HS-27A (cell line): ENCODE data around the gene ATP1B3.
"Not testable (repeated sequence)": the region's sequence is repeated elsewhere in the genome, so short reads cannot be mapped to it uniquely, and the experiment has no call there.

Experiments
- DNase-seq: peaks from one replicate; pipeline ENCODE4 v3.0.0-alpha.2; 2012; ENCODE audit warnings: low read depth, missing footprints

The ATP1B3 gene

GRCh38 chr3:141860766-141861513 lies 15.5 kb upstream of the ATP1B3 start:
- no peak for DNase-seq

GRCh38 chr3:141862279-141862816 lies 14.1 kb upstream of the ATP1B3 start:
- no peak for DNase-seq

- DNase-seq = no peak
Measured at GRCh38 chr3:141863491-141863890, 13.0 kb upstream of the ATP1B3 start.

- DNase-seq = no peak
Measured at GRCh38 chr3:141864281-141864970, 12.0 kb upstream of the ATP1B3 start.

- no peak for DNase-seq
Measured at GRCh38 chr3:141865101-141865500, 11.3 kb upstream of the ATP1B3 start.

- no peak for DNase-seq
Measured at GRCh38 chr3:141870091-141870687, 6.3 kb upstream of the ATP1B3 start.

- no peak for DNase-seq
Measured at GRCh38 chr3:141875374-141875892, 1.0 kb upstream of the ATP1B3 start.

- no peak for DNase-seq
Measured at GRCh38 chr3:141875893-141876380, 506 bp upstream of the ATP1B3 start.

- DNase-seq = no peak
Measured at GRCh38 chr3:141876891-141877621, 613 bp downstream of the ATP1B3 start.

- no peak for DNase-seq
Measured at GRCh38 chr3:141877911-141878310, 1.5 kb downstream of the ATP1B3 start.

GRCh38 chr3:141878326-141878725 lies 1.9 kb downstream of the ATP1B3 start:
- DNase-seq = no peak

- DNase-seq = no peak
Measured at GRCh38 chr3:141878817-141879216, 2.4 kb downstream of the ATP1B3 start.

- DNase-seq = no peak
Measured at GRCh38 chr3:141881702-141882101, 5.3 kb downstream of the ATP1B3 start.

GRCh38 chr3:141887051-141887450 lies 10.6 kb downstream of the ATP1B3 start:
- no peak for DNase-seq

GRCh38 chr3:141888548-141888947 lies 12.1 kb downstream of the ATP1B3 start:
- DNase-seq = not testable (repeated sequence)

- no peak for DNase-seq
Measured at GRCh38 chr3:141894524-141895176, 18.2 kb downstream of the ATP1B3 start.

- no peak for DNase-seq
Measured at GRCh38 chr3:141895731-141896130, 19.3 kb downstream of the ATP1B3 start.

- no peak for DNase-seq
Measured at GRCh38 chr3:141898908-141899307, 22.5 kb downstream of the ATP1B3 start.

- no peak for DNase-seq
Measured at GRCh38 chr3:141900343-141900742, 23.9 kb downstream of the ATP1B3 start.

- DNase-seq = no peak
Measured at GRCh38 chr3:141901914-141902313, 25.5 kb downstream of the ATP1B3 start.

GRCh38 chr3:141904203-141904602 lies 27.8 kb downstream of the ATP1B3 start:
- no peak for DNase-seq
